Trophoblast cell (in vitro differentiated cells and primary cell): ENCODE data around the gene PCDHGB6.
A peak's percentile ranks its signal among the peaks of the same experiment; 100 is the strongest.

Source experiments
- DNase-seq, 2 donors: peaks; one replicate each; pipeline ENCODE4 v3.0.0-alpha.2; 2016
- H2AFZ ChIP-seq: 2 replicates; pipeline ENCODE4 v1.6.1; 2013; ENCODE audit warnings: low read length, moderate library complexity, mild to moderate bottlenecking; ENCODE audit not compliant: insufficient read depth, poor library complexity
- H2AK5ac ChIP-seq: 2 replicates; pipeline ENCODE4 v1.6.1; 2013; ENCODE audit warnings: mild to moderate bottlenecking, low read length
- H2BK120ac ChIP-seq: 2 replicates; pipeline ENCODE4 v1.6.1; 2013; ENCODE audit warnings: low read length, mild to moderate bottlenecking, moderate library complexity; ENCODE audit not compliant: insufficient read depth, poor library complexity
- H2BK12ac ChIP-seq: 2 replicates; pipeline ENCODE4 v1.6.1; 2013; ENCODE audit warnings: mild to moderate bottlenecking, low read length, moderate library complexity
- H2BK5ac ChIP-seq: 2 replicates; pipeline ENCODE4 v1.6.1; 2013; ENCODE audit warnings: low read length, low read depth, moderate library complexity, mild to moderate bottlenecking; ENCODE audit not compliant: poor library complexity
- H3K14ac ChIP-seq: 2 replicates; pipeline ENCODE4 v1.6.1; 2013; ENCODE audit warnings: mild to moderate bottlenecking, low read length
- H3K18ac ChIP-seq: 2 replicates; pipeline ENCODE4 v1.6.1; 2013; ENCODE audit warnings: mild to moderate bottlenecking, low read length
- H3K23ac ChIP-seq: 2 replicates; pipeline ENCODE4 v1.6.1; 2013; ENCODE audit warnings: low read length
- H3K27ac ChIP-seq: 2 replicates; pipeline ENCODE4 v1.5.1; 2013; ENCODE audit warnings: low read depth, mild to moderate bottlenecking, inconsistent platforms, low read length, moderate library complexity
- H3K27me3 ChIP-seq: 2 replicates; pipeline ENCODE4 v1.6.1; 2013; ENCODE audit warnings: inconsistent platforms, mild to moderate bottlenecking, low read length, moderate library complexity; ENCODE audit not compliant: insufficient read depth
- H3K36me3 ChIP-seq, 2 experiments: 1 replicate in 1 of 2; 2 replicates in 1 of 2; pipeline ENCODE4 v1.6.1; 2013; ENCODE audit warnings: low read length in 2 of 2, mild to moderate bottlenecking in 2 of 2, moderate library complexity in 1 of 2; ENCODE audit not compliant: insufficient read depth in 2 of 2, control insufficient read depth in 1 of 2
- H3K4ac ChIP-seq: 2 replicates; pipeline ENCODE4 v1.6.1; 2013; ENCODE audit warnings: low read depth, mild to moderate bottlenecking, low read length, moderate library complexity
- H3K4me1 ChIP-seq, 2 experiments: 1 replicate in 1 of 2; 2 replicates in 1 of 2; pipeline ENCODE4 v1.6.1; 2013; ENCODE audit warnings: low read length in 2 of 2, mild to moderate bottlenecking in 2 of 2, moderate library complexity in 1 of 2; ENCODE audit not compliant: insufficient read depth in 2 of 2, control insufficient read depth in 1 of 2
- H3K4me2 ChIP-seq: 2 replicates; pipeline ENCODE4 v1.6.1; 2013; ENCODE audit warnings: inconsistent platforms, mild to moderate bottlenecking, low read length, moderate library complexity
- H3K4me3 ChIP-seq: 2 replicates; pipeline ENCODE4 v1.5.1; 2013; ENCODE audit warnings: mild to moderate bottlenecking, low read depth, low read length, inconsistent platforms
- H3K79me1 ChIP-seq: one replicate; pipeline ENCODE4 v1.6.1; 2013; ENCODE audit warnings: low read length
- H3K79me2 ChIP-seq: 2 replicates; pipeline ENCODE4 v1.6.1; 2013; ENCODE audit warnings: low read length, mild to moderate bottlenecking; ENCODE audit not compliant: control insufficient read depth, insufficient read depth, poor library complexity
- H3K9ac ChIP-seq: 2 replicates; pipeline ENCODE4 v1.6.1; 2013; ENCODE audit warnings: mild to moderate bottlenecking, low read length
- H3K9me3 ChIP-seq: 2 replicates; pipeline ENCODE4 v1.6.1; 2013; ENCODE audit warnings: low read depth, mild to moderate bottlenecking, control low read depth, inconsistent platforms, low read length; ENCODE audit not compliant: insufficient read depth
- H4K12ac ChIP-seq: 2 replicates; pipeline ENCODE4 v1.6.1; 2013; ENCODE audit warnings: low read depth, mild to moderate bottlenecking, low read length, moderate library complexity
- H4K8ac ChIP-seq: 2 replicates; pipeline ENCODE4 v1.6.1; 2013; ENCODE audit warnings: low read depth, mild to moderate bottlenecking, low read length, moderate library complexity
- H4K91ac ChIP-seq: one replicate; pipeline ENCODE4 v1.6.1; 2013; ENCODE audit warnings: low read depth, mild to moderate bottlenecking, low read length, moderate library complexity
- WGBS: extraction: QIAGEN DNeasy Blood & Tissue Kit; methylation state at CpG from one replicate; pipeline ENCODE4 v1.1.7; 2013; ENCODE audit warnings: missing lambda C conversion rate; ENCODE audit not compliant: insufficient read length, insufficient coverage; ENCODE audit errors: extremely low coverage; 5-methylcytosine and 5-hydroxymethylcytosine counted together

PCDHGB6 gene

GRCh38 chr5:141388661-141389060, 19.2 kb upstream of the PCDHGB6 start:
- Histone ChIP-seq H3K23ac (no peak overlapping the region), H3K9me3 (peaks cover 38% of the 10 kb centered on the region), H3K4ac (no peak overlapping the region), H2BK120ac (no peak overlapping the region), H3K79me2 (no peaks in the 10 kb centered on the region), H4K8ac (no peak overlapping the region), H3K9ac (no peak overlapping the region), H4K91ac (no peak overlapping the region), H3K27me3 (no peaks in the 10 kb centered on the region), H3K36me3 (peaks cover 16 to 20% of the 10 kb centered on the region in 2 experiments), H3K4me3 (peak overlapping the region; percentile 48), H2AK5ac (no peak overlapping the region), H4K12ac (no peak overlapping the region), H3K4me2 (no peak overlapping the region), H3K79me1 (no peaks in the 10 kb centered on the region), H2AFZ (no peak overlapping the region), H3K27ac (no peak overlapping the region), H3K14ac (no peak overlapping the region), H3K4me1 (no peaks in the 10 kb centered on the region), H3K18ac (no peak overlapping the region), H2BK5ac (no peak overlapping the region), H2BK12ac (no peak overlapping the region)
- WGBS = no CpG with 5 or more reads among the region's 10 CpGs
- no peak for DNase-seq

DNA sequence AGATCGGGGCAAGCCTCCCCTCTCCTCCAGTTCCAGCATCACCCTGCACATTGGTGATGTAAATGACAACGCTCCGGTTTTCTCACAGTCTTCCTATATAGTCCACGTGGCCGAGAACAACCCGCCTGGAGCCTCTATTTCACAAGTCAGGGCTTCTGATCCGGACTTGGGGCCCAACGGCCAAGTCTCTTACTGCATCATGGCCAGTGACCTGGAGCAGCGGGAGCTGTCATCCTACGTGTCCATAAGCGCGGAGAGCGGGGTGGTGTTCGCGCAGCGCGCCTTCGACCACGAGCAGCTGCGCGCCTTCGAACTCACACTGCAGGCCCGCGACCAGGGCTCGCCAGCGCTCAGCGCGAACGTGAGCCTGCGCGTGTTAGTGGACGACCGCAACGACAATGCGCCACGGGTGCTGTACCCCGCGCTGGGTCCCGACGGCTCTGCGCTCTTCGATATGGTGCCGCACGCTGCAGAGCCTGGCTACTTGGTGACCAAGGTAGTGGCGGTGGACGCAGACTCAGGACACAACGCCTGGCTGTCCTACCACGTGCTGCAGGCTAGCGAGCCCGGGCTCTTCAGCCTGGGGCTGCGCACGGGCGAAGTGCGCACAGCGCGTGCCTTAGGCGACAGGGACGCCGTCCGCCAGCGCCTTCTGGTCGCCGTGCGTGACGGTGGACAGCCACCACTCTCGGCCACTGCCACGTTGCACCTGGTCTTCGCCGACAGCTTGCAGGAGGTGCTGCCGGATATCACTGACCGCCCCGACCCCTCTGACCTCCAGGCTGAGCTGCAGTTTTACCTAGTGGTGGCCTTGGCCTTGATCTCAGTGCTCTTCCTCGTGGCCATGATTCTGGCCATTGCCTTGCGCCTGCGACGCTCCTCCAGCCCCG, 18.4 kb upstream of the PCDHGB6 start:
- no peak overlapping the region for H3K14ac ChIP-seq
- no peak overlapping the region for H3K4me2 ChIP-seq
- peaks cover 40% of the 10 kb centered on the region for H3K9me3 ChIP-seq
- H3K9ac ChIP-seq = no peak overlapping the region
- no peaks in the 10 kb centered on the region for H3K79me1 ChIP-seq
- no peaks in the 10 kb centered on the region for H3K79me2 ChIP-seq
- no peak overlapping the region for H3K27ac ChIP-seq
- no peak overlapping the region for H2AFZ ChIP-seq
- H2AK5ac ChIP-seq = no peak overlapping the region
- no peak overlapping the region for H2BK5ac ChIP-seq
- no peak overlapping the region for H4K8ac ChIP-seq
- H4K91ac ChIP-seq = no peak overlapping the region
- H3K23ac ChIP-seq = no peak overlapping the region
- no peak overlapping the region for H3K18ac ChIP-seq
- no peaks in the 10 kb centered on the region for H3K27me3 ChIP-seq
- H3K4me1 ChIP-seq = no peaks in the 10 kb centered on the region
- H3K4me3 ChIP-seq = no peak overlapping the region
- no peak overlapping the region for H4K12ac ChIP-seq
- DNase-seq = no peak
- no peak overlapping the region for H2BK12ac ChIP-seq
- H3K4ac ChIP-seq = no peak overlapping the region
- H2BK120ac ChIP-seq = no peak overlapping the region
- peaks cover 19 to 23% of the 10 kb centered on the region in 2 experiments for H3K36me3 ChIP-seq
- no CpG with 5 or more reads among the region's 77 CpGs for WGBS

DNA sequence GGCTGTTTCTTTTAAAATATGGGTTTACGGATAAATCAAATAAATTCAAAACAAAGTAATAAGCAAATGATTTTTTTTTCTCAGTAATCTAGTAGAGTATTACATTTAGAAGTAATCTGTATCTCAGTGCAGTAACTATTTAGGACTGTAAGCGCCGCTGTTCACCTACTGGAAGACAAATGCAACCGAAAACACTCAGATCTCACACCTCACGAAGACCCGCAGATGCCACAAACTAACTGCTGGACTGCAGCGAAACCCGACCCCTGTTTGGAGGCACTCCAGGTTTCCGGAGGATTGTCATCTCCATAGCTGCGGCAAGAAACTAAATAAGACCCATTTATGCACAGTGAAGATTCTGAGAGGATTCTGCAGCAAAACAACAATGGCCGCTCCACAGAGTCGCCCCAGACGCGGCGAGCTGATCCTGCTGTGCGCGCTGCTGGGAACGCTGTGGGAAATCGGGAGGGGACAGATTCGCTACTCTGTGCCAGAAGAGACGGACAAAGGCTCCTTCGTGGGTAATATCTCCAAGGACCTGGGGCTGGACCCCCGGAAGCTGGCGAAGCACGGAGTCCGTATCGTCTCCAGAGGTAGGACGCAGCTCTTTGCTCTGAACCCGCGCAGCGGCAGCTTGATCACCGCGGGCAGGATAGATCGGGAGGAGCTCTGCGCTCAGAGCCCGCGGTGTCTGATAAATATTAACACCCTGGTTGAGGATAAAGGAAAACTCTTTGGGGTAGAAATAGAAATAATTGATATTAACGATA, 15.2 kb upstream of the PCDHGB6 start, which contains the start of gene PCDHGA8:
TSS of gene PCDHGA8 (plus strand) at position 205 of the 770 bp plus-strand sequence. CDS start at position 386, 181 bp downstream.
- no peaks in the 10 kb centered on the region for H3K27me3 ChIP-seq
- H3K4me3 ChIP-seq = no peak within 1 kb of the TSS
- H3K79me2 ChIP-seq = no peaks in the 10 kb centered on the region
- H2BK12ac ChIP-seq = no peak within 1 kb of the TSS
- WGBS = no CpG with 5 or more reads among the region's 38 CpGs
- no peak within 1 kb of the TSS for H2BK120ac ChIP-seq
- no peaks in the 10 kb centered on the region for H3K4me1 ChIP-seq
- H2AFZ ChIP-seq = no peak within 1 kb of the TSS
- no peaks in the 10 kb centered on the region for H3K79me1 ChIP-seq
- no peak within 1 kb of the TSS for H2BK5ac ChIP-seq
- no peak for DNase-seq
- H4K12ac ChIP-seq = no peak within 1 kb of the TSS
- no peak within 1 kb of the TSS for H4K8ac ChIP-seq
- no peak within 1 kb of the TSS for H3K27ac ChIP-seq
- no peak within 1 kb of the TSS for H3K4ac ChIP-seq
- H3K9me3 ChIP-seq = peaks cover 38% of the 10 kb centered on the region
- H3K18ac ChIP-seq = no peak within 1 kb of the TSS
- no peak within 1 kb of the TSS for H2AK5ac ChIP-seq
- no peak within 1 kb of the TSS for H3K9ac ChIP-seq
- no peak within 1 kb of the TSS for H3K4me2 ChIP-seq
- no peak within 1 kb of the TSS for H3K23ac ChIP-seq
- H4K91ac ChIP-seq = no peak within 1 kb of the TSS
- no peak within 1 kb of the TSS for H3K14ac ChIP-seq
- H3K36me3 ChIP-seq = peaks cover 19 to 25% of the 10 kb centered on the region in 2 experiments

GRCh38 chr5:141393267-141393666, 14.6 kb upstream of the PCDHGB6 start:
- WGBS = no CpG with 5 or more reads among the region's 21 CpGs
- no peak overlapping the region for H4K8ac ChIP-seq
- no peak overlapping the region for H2BK5ac ChIP-seq
- H3K9me3 ChIP-seq = peaks cover 39% of the 10 kb centered on the region
- no peaks in the 10 kb centered on the region for H3K4me1 ChIP-seq
- no peak overlapping the region for H3K27ac ChIP-seq
- no peak overlapping the region for H4K91ac ChIP-seq
- no peak overlapping the region for H3K23ac ChIP-seq
- no peak overlapping the region for H3K4me2 ChIP-seq
- no peak overlapping the region for H3K4me3 ChIP-seq
- H2AK5ac ChIP-seq = no peak overlapping the region
- DNase-seq = no peak
- no peak overlapping the region for H2AFZ ChIP-seq
- no peak overlapping the region for H3K9ac ChIP-seq
- H3K27me3 ChIP-seq = no peaks in the 10 kb centered on the region
- H3K18ac ChIP-seq = no peak overlapping the region
- H4K12ac ChIP-seq = no peak overlapping the region
- no peaks in the 10 kb centered on the region for H3K79me2 ChIP-seq
- H2BK12ac ChIP-seq = no peak overlapping the region
- no peak overlapping the region for H3K14ac ChIP-seq
- H3K4ac ChIP-seq = no peak overlapping the region
- no peak overlapping the region for H2BK120ac ChIP-seq
- peaks cover 19 to 27% of the 10 kb centered on the region in 2 experiments for H3K36me3 ChIP-seq
- no peaks in the 10 kb centered on the region for H3K79me1 ChIP-seq
